ENCODE results near the gene RACK1. TPM values are rescaled to one million over a fixed set of nuclear protein-coding genes. Genes with fewer than 3 reads are reported as not detected.

The RACK1 gene
- polyA plus RNA-seq, 1 experiment, result 8,520 TPM

DNA sequence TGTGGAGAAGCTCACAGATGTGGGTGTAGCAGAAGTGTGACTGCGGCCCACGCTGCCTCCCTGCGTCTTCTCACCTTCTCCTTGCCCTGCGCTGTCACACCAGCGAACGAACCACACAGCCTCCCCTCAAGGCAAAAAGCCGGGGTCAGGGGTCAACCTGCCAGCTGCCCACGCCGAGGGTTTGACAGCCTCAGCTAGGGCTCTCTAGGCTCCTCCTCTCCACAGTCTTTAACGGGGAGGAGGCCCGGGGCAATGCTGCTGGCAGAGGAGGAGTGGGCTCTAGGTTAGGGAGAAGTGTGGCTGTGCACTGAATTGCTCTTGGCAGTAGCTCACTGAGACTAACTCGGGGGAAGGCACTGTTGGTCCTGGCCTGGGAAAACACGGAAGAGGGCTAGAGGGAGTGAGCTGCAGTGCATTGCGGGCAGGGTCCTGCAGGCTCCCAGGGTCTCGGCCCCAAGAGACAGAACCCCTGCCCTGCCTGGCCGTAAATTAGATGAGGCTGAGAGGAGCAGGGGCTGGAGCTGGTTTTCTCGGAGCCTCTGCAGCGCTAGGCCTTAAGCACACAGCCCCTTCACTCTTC is 21.5 kb upstream of the RACK1 start:
- CTCF ChIA-PET, result no interaction called here
- DNase-seq (ENCODE audit: low read depth), result no peak
- H3K27me3 ChIP-seq (ENCODE audit: control insufficient read depth, insufficient read depth, low read length), result no peaks in the 10 kb centered on the region
- TF ChIP-seq, protein P1, sequence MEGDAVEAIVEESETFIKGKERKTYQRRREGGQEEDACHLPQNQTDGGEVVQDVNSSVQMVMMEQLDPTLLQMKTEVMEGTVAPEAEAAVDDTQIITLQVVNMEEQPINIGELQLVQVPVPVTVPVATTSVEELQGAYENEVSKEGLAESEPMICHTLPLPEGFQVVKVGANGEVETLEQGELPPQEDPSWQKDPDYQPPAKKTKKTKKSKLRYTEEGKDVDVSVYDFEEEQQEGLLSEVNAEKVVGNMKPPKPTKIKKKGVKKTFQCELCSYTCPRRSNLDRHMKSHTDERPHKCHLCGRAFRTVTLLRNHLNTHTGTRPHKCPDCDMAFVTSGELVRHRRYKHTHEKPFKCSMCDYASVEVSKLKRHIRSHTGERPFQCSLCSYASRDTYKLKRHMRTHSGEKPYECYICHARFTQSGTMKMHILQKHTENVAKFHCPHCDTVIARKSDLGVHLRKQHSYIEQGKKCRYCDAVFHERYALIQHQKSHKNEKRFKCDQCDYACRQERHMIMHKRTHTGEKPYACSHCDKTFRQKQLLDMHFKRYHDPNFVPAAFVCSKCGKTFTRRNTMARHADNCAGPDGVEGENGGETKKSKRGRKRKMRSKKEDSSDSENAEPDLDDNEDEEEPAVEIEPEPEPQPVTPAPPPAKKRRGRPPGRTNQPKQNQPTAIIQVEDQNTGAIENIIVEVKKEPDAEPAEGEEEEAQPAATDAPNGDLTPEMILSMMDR (IDR thresholded peaks at IDR 0.05; ENCODE audit: insufficient read depth, low read depth, low read length), result no peak
- H3K36me3 ChIP-seq (ENCODE audit: control insufficient read depth, insufficient read depth, low read length), result peaks cover 2% of the 10 kb centered on the region
- no peak overlapping the region for H3K4me3 ChIP-seq (ENCODE audit: low read depth, low read length)
- POLR2A ChIA-PET, result no interaction called here

DNA sequence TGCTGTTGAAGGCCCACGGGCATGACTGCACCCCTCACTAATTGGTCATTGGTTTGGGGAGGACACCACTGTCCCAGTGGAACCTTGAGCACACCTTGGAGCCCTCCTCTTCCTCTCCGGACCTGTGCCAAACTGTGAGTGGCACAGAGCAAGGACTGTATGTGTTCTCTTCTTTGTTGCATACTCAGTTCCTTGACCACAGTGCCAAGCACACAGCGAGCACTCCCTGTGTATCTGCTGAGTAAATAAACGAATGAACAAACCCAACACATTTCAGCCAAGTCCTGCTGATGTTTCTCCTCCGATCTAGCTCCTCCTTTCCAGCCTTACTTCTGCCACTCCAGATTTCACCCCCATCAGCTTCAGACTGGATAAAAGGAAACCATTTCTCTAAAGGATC is 19.9 kb upstream of the RACK1 start:
- ChIA-PET POLR2A (no interaction called here), CTCF (no interaction called here)
- H3K4me3 ChIP-seq (ENCODE audit: low read depth, low read length), result no peak overlapping the region
- DNase-seq (ENCODE audit: low read depth), result no peak
- H3K27me3 ChIP-seq (ENCODE audit: control insufficient read depth, insufficient read depth, low read length), result no peaks in the 10 kb centered on the region
- peaks cover 2% of the 10 kb centered on the region for H3K36me3 ChIP-seq (ENCODE audit: control insufficient read depth, insufficient read depth, low read length)
- TF ChIP-seq, protein P1 (IDR thresholded peaks at IDR 0.05; ENCODE audit: insufficient read depth, low read depth, low read length), result no peak

DNA sequence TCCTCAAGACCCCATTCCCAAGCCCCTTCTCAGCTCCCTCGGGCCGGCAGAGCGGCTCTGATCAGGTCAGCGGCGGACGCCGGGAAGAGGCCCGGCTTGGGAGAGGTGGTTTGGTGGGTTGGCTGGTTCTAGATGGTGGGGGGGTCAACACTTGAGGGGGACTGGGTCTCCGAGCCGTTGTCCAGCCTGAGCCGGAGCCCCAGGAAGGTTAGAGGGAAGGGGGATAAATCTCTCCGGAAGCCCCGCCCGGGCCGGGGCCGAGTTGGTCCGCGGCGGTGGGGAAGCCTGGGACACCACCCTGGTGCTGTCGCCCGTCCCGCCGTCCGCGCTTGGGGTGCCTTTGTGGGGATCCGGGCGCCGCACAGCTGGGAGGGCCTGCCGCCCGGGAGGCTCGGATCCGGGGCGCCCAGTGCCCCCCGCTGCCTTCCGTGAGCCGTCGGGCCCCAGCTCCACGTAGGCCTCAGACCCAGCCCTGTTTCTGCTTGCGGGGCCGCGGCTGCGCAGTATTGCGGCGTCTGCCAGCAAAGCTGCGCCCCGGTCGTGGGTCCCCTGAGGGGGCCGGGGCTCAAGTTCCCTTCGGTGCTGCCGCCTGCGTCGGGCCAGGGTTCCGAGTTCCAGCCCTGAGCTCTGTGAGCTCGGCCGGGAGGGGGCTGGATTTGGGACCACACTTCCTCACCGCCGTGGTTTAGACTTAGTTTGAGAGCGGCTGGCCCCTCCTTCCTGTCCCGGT is 17.8 kb upstream of the RACK1 start:
- Histone ChIP-seq H3K36me3 (ENCODE audit: control insufficient read depth, insufficient read depth, low read length) (peaks cover 2% of the 10 kb centered on the region), H3K4me3 (ENCODE audit: low read depth, low read length) (peak overlapping the region; percentile 75), H3K27me3 (ENCODE audit: control insufficient read depth, insufficient read depth, low read length) (no peaks in the 10 kb centered on the region)
- TF ChIP-seq, protein P1 (IDR thresholded peaks at IDR 0.05; ENCODE audit: insufficient read depth, low read depth, low read length), result no peak; the same call in 1 of the 2 replicates
- CTCF ChIA-PET, result interaction anchor here (1.2 to 2.0 kb wide), 3 partner anchors 9 to 58 kb away, joined by 3 to 6 read pairs (median 4); no protein-coding TSS in a partner anchor
- DNase-seq (ENCODE audit: low read depth), result no peak
- POLR2A ChIA-PET, result interaction anchor here (1.0 kb wide), 1 partner anchor 10 kb away, joined by 3 read pairs; no protein-coding TSS in a partner anchor

DNA sequence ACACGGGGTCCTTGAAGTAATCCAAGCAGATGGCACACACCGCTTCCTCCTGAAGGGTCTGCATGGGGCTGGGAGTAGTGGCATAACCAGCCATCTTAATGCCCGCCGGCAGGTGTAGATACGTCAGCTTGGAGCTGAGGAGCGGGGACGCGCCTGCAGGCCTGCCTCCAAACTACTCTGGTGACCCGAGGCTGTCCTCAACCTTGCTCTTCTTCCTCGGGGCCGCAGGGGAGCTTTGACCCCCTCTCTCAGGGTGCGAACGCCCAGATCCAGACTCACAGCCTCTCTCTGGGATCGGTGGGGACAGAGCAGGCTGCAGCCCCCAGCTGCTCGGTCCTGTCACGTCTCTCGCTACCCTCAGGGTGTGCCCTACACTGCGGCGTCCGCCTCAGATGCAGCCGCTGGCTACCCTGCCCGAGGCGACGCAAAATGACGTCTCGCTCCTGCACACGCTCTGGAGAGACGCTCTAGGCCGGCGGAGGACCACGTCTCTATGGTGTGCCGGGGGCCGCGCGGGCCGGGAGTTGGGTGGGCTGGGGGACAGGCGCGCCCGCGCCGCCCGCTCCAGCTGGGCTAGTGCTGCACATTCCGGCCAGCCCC is 17.1 kb upstream of the RACK1 start, which contains the start of gene TRIM52:
Gene TRIM52, minus strand, starts transcription at position 424 of the 600 bp plus-strand sequence. Its CDS starts 330 bp downstream, at position 94.
- peaks cover 2% of the 10 kb centered on the region for H3K36me3 ChIP-seq (ENCODE audit: control insufficient read depth, insufficient read depth, low read length)
- H3K4me3 ChIP-seq (ENCODE audit: low read depth, low read length), result peak within 1 kb of the TSS; percentile 75
- CTCF ChIA-PET, result interaction anchor here (2.0 kb wide), 1 partner anchor 9 kb away, joined by 6 read pairs; no protein-coding TSS in a partner anchor
- POLR2A ChIA-PET, result interaction anchor here (1.0 kb wide), 1 partner anchor 9 kb away, joined by 3 read pairs; no protein-coding TSS in a partner anchor
- peak; percentile 35 for DNase-seq (ENCODE audit: low read depth)
- TF ChIP-seq, protein P1 (IDR thresholded peaks at IDR 0.05; ENCODE audit: insufficient read depth, low read depth, low read length), result no peak
- H3K27me3 ChIP-seq (ENCODE audit: control insufficient read depth, insufficient read depth, low read length), result no peaks in the 10 kb centered on the region
